Fibroblast of skin of right biceps (primary cell): ENCODE results near the gene UBL3.

Source experiments
- DNase-seq: peaks from one replicate; pipeline ENCODE4 v3.0.0-alpha.2; 2013

The UBL3 gene

GRCh38 chr13:29805994-29806979 lies 44.1 kb downstream of the UBL3 start:
- DNase-seq, result no peak

GRCh38 chr13:29803221-29803620 lies 47.2 kb downstream of the UBL3 start:
- no peak for DNase-seq

- DNase-seq, result peak; percentile 36
These were observed 47.8 kb downstream of the UBL3 start for GRCh38 chr13:29802621-29803020.

- DNase-seq, result no peak
These were observed 48.6 kb downstream of the UBL3 start for GRCh38 chr13:29801737-29802305.

- no peak for DNase-seq
These were observed 49.3 kb downstream of the UBL3 start for GRCh38 chr13:29801102-29801501.

GRCh38 chr13:29800687-29801086 lies 49.7 kb downstream of the UBL3 start:
- no peak for DNase-seq

GRCh38 chr13:29799041-29799440 lies 51.4 kb downstream of the UBL3 start:
- no peak for DNase-seq

- DNase-seq, result peak; percentile 42
These were observed 58.2 kb downstream of the UBL3 start for GRCh38 chr13:29791997-29792780.

- no peak for DNase-seq
These were observed 58.9 kb downstream of the UBL3 start for GRCh38 chr13:29791508-29791907.

GRCh38 chr13:29786698-29787097 lies 63.7 kb downstream of the UBL3 start:
- no peak for DNase-seq

- no peak for DNase-seq
These were observed 64.4 kb downstream of the UBL3 start for GRCh38 chr13:29785978-29786377.

- no peak for DNase-seq
These were observed 67.6 kb downstream of the UBL3 start for GRCh38 chr13:29782798-29783197.

- no peak for DNase-seq
These were observed 75.6 kb downstream of the UBL3 start for GRCh38 chr13:29774830-29775229.

- peak; percentile 44 for DNase-seq
These were observed 79.2 kb downstream of the UBL3 start for GRCh38 chr13:29771247-29771646.

- no peak for DNase-seq
These were observed 83.4 kb downstream of the UBL3 start for GRCh38 chr13:29767006-29767405.

- no peak for DNase-seq
These were observed 86.8 kb downstream of the UBL3 start for GRCh38 chr13:29763436-29764180.

GRCh38 chr13:29761815-29762214 lies 88.6 kb downstream of the UBL3 start:
- no peak for DNase-seq

GRCh38 chr13:29761160-29761559 lies 89.3 kb downstream of the UBL3 start:
- no peak for DNase-seq

GRCh38 chr13:29760544-29760943 lies 89.9 kb downstream of the UBL3 start:
- DNase-seq, result no peak

- no peak for DNase-seq
These were observed 91.8 kb downstream of the UBL3 start for GRCh38 chr13:29758531-29759114.

GRCh38 chr13:29756506-29756905 lies 93.9 kb downstream of the UBL3 start:
- DNase-seq, result peak; percentile 68

GRCh38 chr13:29754473-29754806 lies 96.0 kb downstream of the UBL3 start:
- DNase-seq, result peak; percentile 44
